ENCODE data around the gene WDCP.
"Not testable (repeated sequence)": the region's sequence is repeated elsewhere in the genome, so short reads cannot be mapped to it uniquely, and the experiment has no call there.

WDCP gene

GRCh38 chr2:24021122-24021998 is 25.8 kb downstream of the WDCP start:
- no peak for DNase-seq

GRCh38 chr2:24020244-24020643 is 26.9 kb downstream of the WDCP start:
- no peak for DNase-seq

- no peak for DNase-seq
These were observed 27.5 kb downstream of the WDCP start for GRCh38 chr2:24019729-24020128.

GRCh38 chr2:24018241-24018640 is 28.9 kb downstream of the WDCP start:
- no peak for DNase-seq

GRCh38 chr2:24017711-24018110 is 29.5 kb downstream of the WDCP start:
- DNase-seq, result no peak

GRCh38 chr2:24016853-24017703 is 30.1 kb downstream of the WDCP start:
- DNase-seq, result no peak

GRCh38 chr2:24016376-24016761 is 30.8 kb downstream of the WDCP start:
- no peak for DNase-seq

GRCh38 chr2:24015562-24016375 is 31.4 kb downstream of the WDCP start:
- DNase-seq, result no peak

- DNase-seq, result not testable (repeated sequence)
These were observed 32.3 kb downstream of the WDCP start for GRCh38 chr2:24014902-24015301.

GRCh38 chr2:24012521-24013188 is 34.5 kb downstream of the WDCP start:
- DNase-seq, result no peak

- peak; percentile 67 for DNase-seq
These were observed 35.7 kb downstream of the WDCP start for GRCh38 chr2:24011250-24012104.

- no peak for DNase-seq
These were observed 36.5 kb downstream of the WDCP start for GRCh38 chr2:24010477-24011249.

GRCh38 chr2:24009680-24010476 is 37.3 kb downstream of the WDCP start, which contains the start of gene MFSD2B:
MFSD2B (plus strand) TSS chr2:24010085; CDS start chr2:24010097, 12 bp downstream.
- no peak for DNase-seq

GRCh38 chr2:24009367-24009679 is 37.9 kb downstream of the WDCP start:
- no peak for DNase-seq

GRCh38 chr2:24008672-24009366 is 38.4 kb downstream of the WDCP start:
- no peak for DNase-seq

- no peak for DNase-seq
These were observed 39.5 kb downstream of the WDCP start for GRCh38 chr2:24007693-24008092.

GRCh38 chr2:23994567-23994966 is 52.6 kb downstream of the WDCP start:
- DNase-seq, result no peak

GRCh38 chr2:23993736-23994269 is 53.4 kb downstream of the WDCP start:
- no peak for DNase-seq

- no peak for DNase-seq
These were observed 54.3 kb downstream of the WDCP start for GRCh38 chr2:23992931-23993330.

Data from GDM1 (cell line).